K562 (cell line): ENCODE results near the gene KIF26B. TPM values are rescaled to one million over a fixed set of nuclear protein-coding genes. Genes with fewer than 3 reads are reported as not detected.

Experiments used
- ATAC-seq: fragments of 200-7000 bp; cut with Tn5 transposase; 3 replicates; pipeline ENCODE4 v1.9.1; 2020; ENCODE audit warnings: moderate library complexity
- BruUV-seq: library from RNA; stranded (reverse); fragments of 400-500 nt; replicated peaks from 2 replicates; lab custom pipeline; 2021; lab: Mats Ljungman, UMichigan
- CTCF ChIA-PET: fragments of 300-600 bp; formaldehyde crosslinking; extraction: SDS; loops from one replicate; lab custom pipeline; 2021; ENCODE audit warnings: low intra/inter-chr PET ratio; lab: Yijun Ruan, JAX
- POLR2A ChIA-PET: fragments of 300-600, 350-650 bp; sonication (Branson Sonifier 250); formaldehyde crosslinking; extraction: SDS; loops from one replicate; lab custom pipeline; 2021; ENCODE audit warnings: antibody characterized with exemption, inconsistent platforms; lab: Yijun Ruan, JAX
- DNase-seq, 4 experiments: peaks; one replicate each; pipeline versions ENCODE4 v3.0.0 to v3.0.0-alpha.2; 2011 to 2018; ENCODE audit warnings: low spot score in 3 of 4, mixed read lengths in 3 of 4; ENCODE audit errors: extremely low read depth in 1 of 4
- FAIRE-seq: peaks from 2 replicates; lab custom pipeline; 2011; peaks lifted over from hg19 to GRCh38; lab: Jason Lieb, UNC
- H2AFZ ChIP-seq: 2 replicates; pipeline ENCODE4 v1.6.0; 2011; ENCODE audit warnings: low read depth, low read length, control low read depth, inconsistent platforms
- H3K27ac ChIP-seq: fragments of 200-600 bp; 3 replicates; pipeline ENCODE4 v1.8.0; 2011; ENCODE audit warnings: low read depth, mild to moderate bottlenecking, control low read depth, inconsistent platforms, low read length, moderate library complexity, mixed read lengths; ENCODE audit errors: extremely low read depth
- H3K27me3 ChIP-seq, 2 experiments: fragments of 300-600 bp in 1 of 2; 2 replicates in 1 of 2; 3 replicates in 1 of 2; pipeline versions ENCODE4 v1.6.0 to v1.8.0; 2011; ENCODE audit warnings: inconsistent platforms in 2 of 2, low read length in 2 of 2, mild to moderate bottlenecking in 1 of 2, mixed read lengths in 1 of 2, moderate library complexity in 1 of 2; ENCODE audit not compliant: control insufficient read depth in 2 of 2, insufficient read depth in 2 of 2
- H3K36me3 ChIP-seq: fragments of 300-600 bp; 3 replicates; pipeline ENCODE4 v1.8.0; 2011; ENCODE audit warnings: mild to moderate bottlenecking, low read length, inconsistent platforms; ENCODE audit not compliant: control insufficient read depth, insufficient read depth
- H3K4me1 ChIP-seq, 2 experiments: fragments of 200-600 bp in 1 of 2; replicated peaks in 1 of 2; 2 replicates in 1 of 2; 3 replicates in 1 of 2; pipeline versions ENCODE4 v1.5.1 to v1.8.0; 2011; ENCODE audit warnings: inconsistent platforms in 2 of 2, low read length in 2 of 2, mild to moderate bottlenecking in 1 of 2, mixed read lengths in 1 of 2, moderate library complexity in 1 of 2; ENCODE audit not compliant: control insufficient read depth in 2 of 2, insufficient read depth in 2 of 2
- H3K4me2 ChIP-seq: 2 replicates; pipeline ENCODE4 v1.6.1; 2011; ENCODE audit warnings: low read length, control low read depth, inconsistent platforms, mixed read lengths; ENCODE audit not compliant: insufficient read depth
- H3K4me3 ChIP-seq: fragments of 200-600 bp; sonication (generic), shearing (Covaris generic); 2 replicates; pipeline ENCODE4 v1.5.1; 2016; ENCODE audit warnings: control low read depth, inconsistent platforms
- H3K79me2 ChIP-seq: fragments of 200-600 bp; 3 replicates; pipeline ENCODE4 v1.8.0; 2011; ENCODE audit warnings: low read length, inconsistent platforms; ENCODE audit not compliant: control insufficient read depth, insufficient read depth
- H3K9ac ChIP-seq, 2 experiments: 2 replicates each; pipeline versions ENCODE4 v1.6.0 to v1.6.1; 2011; ENCODE audit warnings: low read depth in 2 of 2, low read length in 2 of 2, control low read depth in 1 of 2, inconsistent platforms in 1 of 2, mild to moderate bottlenecking in 1 of 2, mixed read lengths in 1 of 2; ENCODE audit not compliant: insufficient read depth in 1 of 2
- H3K9me1 ChIP-seq: one replicate; pipeline ENCODE4 v1.6.0; 2011; ENCODE audit warnings: inconsistent platforms, mild to moderate bottlenecking, low read length, moderate library complexity; ENCODE audit not compliant: control insufficient read depth, insufficient read depth
- H3K9me3 ChIP-seq: replicated peaks from 2 replicates; pipeline ENCODE4 v1.5.1; 2011; ENCODE audit warnings: low read depth, low read length, inconsistent platforms; ENCODE audit not compliant: control insufficient read depth, insufficient read depth
- H4K20me1 ChIP-seq: replicated peaks from 2 replicates; pipeline ENCODE4 v1.6.1; 2011; ENCODE audit warnings: low read length, inconsistent platforms, mixed read lengths; ENCODE audit not compliant: control insufficient read depth, insufficient read depth
- ARID1B ChIP-seq: fragments of 450-650 bp; IDR thresholded peaks from 2 replicates; pipeline ENCODE4 v1.6.1; 2016; ENCODE audit warnings: antibody characterized with exemption, mild to moderate bottlenecking, inconsistent platforms
- CTBP1 ChIP-seq: fragments of 450-650 bp; IDR thresholded peaks from 2 replicates; pipeline ENCODE4 v1.6.1; 2016; ENCODE audit warnings: borderline replicate concordance
- NFIC ChIP-seq: fragments of 450-650 bp; IDR thresholded peaks from 2 replicates; pipeline ENCODE4 v1.6.1; 2017; ENCODE audit warnings: mild to moderate bottlenecking, inconsistent platforms
- PHF21A ChIP-seq: fragments of 450-650 bp; IDR thresholded peaks from 2 replicates; pipeline ENCODE4 v1.6.1; 2017; ENCODE audit warnings: low read depth, borderline replicate concordance
- SIN3A ChIP-seq, 2 experiments: fragments of 150-350 bp in 1 of 2; IDR thresholded peaks; 2 replicates each; pipeline ENCODE4 v1.6.1; 2011 to 2016; ENCODE audit warnings: borderline replicate concordance in 2 of 2, low read depth in 2 of 2, low read length in 2 of 2, mild to moderate bottlenecking in 2 of 2, moderate library complexity in 2 of 2; ENCODE audit not compliant: control insufficient read depth in 1 of 2
- ZNF76 ChIP-seq: fragments of 250-450 bp; sonication (Bioruptor Pico); IDR thresholded peaks from 2 replicates; pipeline ENCODE4 v1.4.0; 2020; ENCODE audit warnings: mild to moderate bottlenecking, moderate library complexity, borderline replicate concordance
- WGBS: fragments of 100-300 bp; shearing (Covaris generic); methylation state at CpG from one replicate; pipeline ENCODE4 v1.1.6; 2016; ENCODE audit warnings: low coverage, mixed read lengths; ENCODE audit not compliant: insufficient coverage; ENCODE audit errors: missing lambda C conversion rate; 5-methylcytosine and 5-hydroxymethylcytosine counted together
- in situ Hi-C: fragments of 300-500 bp; cut with MboI; formaldehyde crosslinking; loops from 4 replicates; pipeline ENCODE4 v1.15.0; 2018; ENCODE audit warnings: inconsistent platforms, mixed read lengths
- intact Hi-C: fragments of 100-400 bp; cut with micrococcal nuclease; formaldehyde crosslinking; loops from 2 replicates; pipeline ENCODE4 v1.14.2; 2022
- polyA plus RNA-seq, 8 experiments: library from polyadenylated mRNA; depleted of rRNA in 4 of 8; stranded (reverse) in 5 of 8; unstranded in 3 of 8; fragments of >200 nt; fragmentation: Nextera tagmentation in 2 of 8; fragmentation: Illumina TruSeq in 1 of 8; extraction: Ambion mirVana in 2 of 8; extraction: Trizol in 1 of 8; gene quantifications; 2 replicates each; pipeline versions ENCODE4 v1.2.1 to v1.2.3, GENCODE V29; 2011 to 2014; ENCODE audit warnings: inconsistent platforms in 1 of 8, missing spikeins in 1 of 8
- total RNA-seq, 7 experiments: library from RNA; depleted of rRNA in 6 of 7; stranded (reverse); fragments of >200 nt in 6 of 7; fragmentation: Illumina TruSeq in 2 of 7; extraction: Trizol in 2 of 7; gene quantifications; 2 replicates each; pipeline versions ENCODE4 v1.2.1 to v1.2.3, GENCODE V29; 2011 to 2021; ENCODE audit warnings: low replicate concordance in 1 of 7
- TF ChIP-seq, protein P1 (sequence below): sonication (generic); formaldehyde crosslinking; IDR thresholded peaks from 2 replicates; pipeline ENCODE4 v1.8.0; 2022; ENCODE audit warnings: mild to moderate bottlenecking, low read depth, missing genetic modification reagents

KIF26B gene
- total and polyA plus RNA-seq, 9 of the 15 experiments (the other 6 are each of a cell fraction or from before 2014, with no cell fraction given), result 0.02 to 0.08 (median 0.03) TPM; not detected in 6

DNA sequence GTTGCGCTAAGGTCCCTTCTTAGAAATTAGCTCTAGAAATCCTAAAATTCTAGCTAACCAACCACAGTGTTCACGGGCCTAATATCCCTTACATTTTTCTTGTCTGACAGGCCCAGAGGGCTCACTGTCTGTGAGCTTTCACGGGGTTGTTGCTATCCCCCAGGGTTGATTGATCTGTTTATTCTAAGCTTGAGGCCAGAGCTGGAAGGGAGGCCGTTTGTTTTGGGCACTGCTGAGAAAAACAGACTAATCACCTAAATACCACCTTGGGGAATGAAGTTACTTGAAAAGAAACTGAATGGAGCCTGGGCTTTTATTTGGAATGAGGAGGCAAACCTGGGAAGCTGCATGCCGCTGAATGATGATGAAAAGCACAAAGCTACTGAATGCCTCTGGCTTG, 162.4 kb downstream of the KIF26B start (continued):
- TF ChIP-seq, protein P1, sequence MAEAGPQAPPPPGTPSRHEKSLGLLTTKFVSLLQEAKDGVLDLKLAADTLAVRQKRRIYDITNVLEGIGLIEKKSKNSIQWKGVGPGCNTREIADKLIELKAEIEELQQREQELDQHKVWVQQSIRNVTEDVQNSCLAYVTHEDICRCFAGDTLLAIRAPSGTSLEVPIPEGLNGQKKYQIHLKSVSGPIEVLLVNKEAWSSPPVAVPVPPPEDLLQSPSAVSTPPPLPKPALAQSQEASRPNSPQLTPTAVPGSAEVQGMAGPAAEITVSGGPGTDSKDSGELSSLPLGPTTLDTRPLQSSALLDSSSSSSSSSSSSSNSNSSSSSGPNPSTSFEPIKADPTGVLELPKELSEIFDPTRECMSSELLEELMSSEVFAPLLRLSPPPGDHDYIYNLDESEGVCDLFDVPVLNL (CRISPR knock-in tag), result no peak
- TF ChIP-seq ZNF76 (CRISPR knock-in tag) (no peak), PHF21A (no peak), CTBP1 (no peak), ARID1B (no peak)

DNA sequence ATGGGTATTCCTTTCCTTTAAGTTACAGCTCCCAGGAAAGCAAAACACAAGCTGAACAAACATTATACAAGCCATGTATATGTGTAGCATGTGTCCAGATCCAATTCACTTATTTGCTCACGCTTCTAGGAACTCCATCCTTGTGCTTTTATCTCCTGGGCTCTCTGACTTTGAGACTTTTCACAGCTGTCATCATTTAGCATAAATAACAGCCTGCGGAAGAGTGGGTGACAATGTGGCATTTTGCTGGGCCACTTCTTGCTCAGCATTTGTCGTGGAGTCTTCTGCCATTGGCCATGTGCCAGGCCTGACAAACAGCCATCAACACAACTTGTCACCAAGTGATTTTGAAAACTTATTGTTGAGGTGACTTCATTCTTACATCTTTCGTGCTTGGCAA, 164.3 kb downstream of the KIF26B start:
- Histone ChIP-seq H3K9me3 (no peaks in the 10 kb centered on the region), H3K9me1 (no peaks in the 10 kb centered on the region), H3K27ac (no peak overlapping the region), H3K27me3 (peaks cover 44 to 60% of the 10 kb centered on the region in 2 experiments), H3K4me1 (no peaks in the 10 kb centered on the region), H3K4me3 (no peak overlapping the region), H2AFZ (no peak overlapping the region), H3K4me2 (no peak overlapping the region), H3K36me3 (no peaks in the 10 kb centered on the region), H3K9ac (no peak overlapping the region), H4K20me1 (no peaks in the 10 kb centered on the region), H3K79me2 (no peaks in the 10 kb centered on the region)
- DNase-seq (no peak), FAIRE-seq (no peak), ATAC-seq (no peak)
- no TSS peak for BruUV-seq
- TF ChIP-seq NFIC, result peak; percentile 68
- no peak for TF ChIP-seq SIN3A (IDR thresholded peaks at IDR 0.05; ENCODE audit: borderline replicate concordance in 2 of 2, control insufficient read depth in 1 of 2, low read depth in 2 of 2, low read length in 2 of 2)
- intact Hi-C loops (no loop called here), in situ Hi-C loops (no loop called here)
- POLR2A ChIA-PET, result interaction anchor here (0.8 to 2.4 kb wide), 2 partner anchors 8 to 9 kb away, joined by 3 to 8 read pairs; no protein-coding TSS in a partner anchor
- CTCF ChIA-PET, result no interaction called here
- WGBS, result 2% methylated on average over 4 of the region's 4 CpGs
